HPDE6-E6E7 (cell line): ENCODE measurements around the gene FGFR3.

Source experiments
- DNase-seq: peaks from one replicate; pipeline ENCODE4 v3.0.0; 2011; ENCODE audit warnings: missing footprints; ENCODE audit errors: extremely low spot score

FGFR3 gene

GRCh38 chr4:1802151-1802715 lies 9.1 kb downstream of the FGFR3 start:
- no peak for DNase-seq

GRCh38 chr4:1802720-1803522 lies 9.8 kb downstream of the FGFR3 start:
- DNase-seq = no peak

GRCh38 chr4:1803523-1804423 lies 10.7 kb downstream of the FGFR3 start:
- DNase-seq = no peak

- no peak for DNase-seq
Observed at GRCh38 chr4:1804638-1805492, 11.8 kb downstream of the FGFR3 start.

- DNase-seq = no peak
Observed at GRCh38 chr4:1805493-1806222, 12.6 kb downstream of the FGFR3 start.

- no peak for DNase-seq
Observed at GRCh38 chr4:1806223-1806564, 13.1 kb downstream of the FGFR3 start.

- DNase-seq = no peak
Observed at GRCh38 chr4:1806596-1807331, 13.7 kb downstream of the FGFR3 start.

GRCh38 chr4:1807332-1807777 lies 14.3 kb downstream of the FGFR3 start:
- DNase-seq = no peak

GRCh38 chr4:1808396-1808795 lies 15.3 kb downstream of the FGFR3 start:
- no peak for DNase-seq

GRCh38 chr4:1808851-1809753 lies 16.0 kb downstream of the FGFR3 start:
- no peak for DNase-seq

- peak; percentile 80 for DNase-seq
Observed at GRCh38 chr4:1809754-1810502, 16.8 kb downstream of the FGFR3 start.

GRCh38 chr4:1810765-1811164 lies 17.7 kb downstream of the FGFR3 start:
- DNase-seq = no peak

- DNase-seq = no peak
Observed at GRCh38 chr4:1812720-1813119, 19.6 kb downstream of the FGFR3 start.

GRCh38 chr4:1813231-1813630 lies 20.1 kb downstream of the FGFR3 start:
- DNase-seq = no peak

- DNase-seq = no peak
Observed at GRCh38 chr4:1813915-1814314, 20.8 kb downstream of the FGFR3 start.

GRCh38 chr4:1814453-1814852 lies 21.4 kb downstream of the FGFR3 start:
- no peak for DNase-seq

- no peak for DNase-seq
Observed at GRCh38 chr4:1815096-1815996, 22.3 kb downstream of the FGFR3 start.
